Esophagus muscularis mucosa (tissue), 3 donors: ENCODE results near the gene CTSD.

Experiments used
- POLR2A ChIP-seq: fragments of 450-650 bp; IDR thresholded peaks from one replicate; pipeline ENCODE4 v1.6.1; 2017; ENCODE audit warnings: antibody characterized with exemption, moderate library complexity, mild to moderate bottlenecking, low read depth
- TF ChIP-seq, protein P1 (sequence below), 3 experiments: fragments of 200-600 bp in 2 of 3; fragments of 450-650 bp in 1 of 3; sonication (generic) in 2 of 3; IDR thresholded peaks; one replicate each; pipeline ENCODE4 v1.5.1; 2017 to 2019; ENCODE audit warnings: antibody characterized with exemption in 3 of 3, mild to moderate bottlenecking in 2 of 3, moderate library complexity in 1 of 3

DNA sequence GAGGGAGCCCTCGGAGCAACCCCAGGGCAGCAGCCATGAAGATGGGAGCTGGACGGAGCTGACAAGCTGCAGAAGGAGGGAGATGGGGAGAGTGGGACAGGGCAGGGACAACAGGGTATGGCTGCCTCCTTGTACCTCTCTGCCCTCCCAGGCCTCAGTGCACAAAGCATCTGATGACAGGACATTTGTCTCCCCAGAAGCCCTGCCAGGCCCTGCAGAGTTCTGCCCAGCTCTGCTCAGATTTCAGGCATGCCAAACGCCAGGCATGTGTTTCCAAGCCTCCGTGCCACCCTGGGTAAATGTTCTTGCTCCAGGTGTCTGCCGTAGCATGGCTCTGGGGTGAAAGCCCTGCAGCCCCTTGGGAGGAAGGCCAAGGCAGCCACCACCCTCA is 12.2 kb downstream of the CTSD start:
- TF ChIP-seq, protein P1, sequence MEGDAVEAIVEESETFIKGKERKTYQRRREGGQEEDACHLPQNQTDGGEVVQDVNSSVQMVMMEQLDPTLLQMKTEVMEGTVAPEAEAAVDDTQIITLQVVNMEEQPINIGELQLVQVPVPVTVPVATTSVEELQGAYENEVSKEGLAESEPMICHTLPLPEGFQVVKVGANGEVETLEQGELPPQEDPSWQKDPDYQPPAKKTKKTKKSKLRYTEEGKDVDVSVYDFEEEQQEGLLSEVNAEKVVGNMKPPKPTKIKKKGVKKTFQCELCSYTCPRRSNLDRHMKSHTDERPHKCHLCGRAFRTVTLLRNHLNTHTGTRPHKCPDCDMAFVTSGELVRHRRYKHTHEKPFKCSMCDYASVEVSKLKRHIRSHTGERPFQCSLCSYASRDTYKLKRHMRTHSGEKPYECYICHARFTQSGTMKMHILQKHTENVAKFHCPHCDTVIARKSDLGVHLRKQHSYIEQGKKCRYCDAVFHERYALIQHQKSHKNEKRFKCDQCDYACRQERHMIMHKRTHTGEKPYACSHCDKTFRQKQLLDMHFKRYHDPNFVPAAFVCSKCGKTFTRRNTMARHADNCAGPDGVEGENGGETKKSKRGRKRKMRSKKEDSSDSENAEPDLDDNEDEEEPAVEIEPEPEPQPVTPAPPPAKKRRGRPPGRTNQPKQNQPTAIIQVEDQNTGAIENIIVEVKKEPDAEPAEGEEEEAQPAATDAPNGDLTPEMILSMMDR (IDR thresholded peaks at IDR 0.05) = no peak
- TF ChIP-seq POLR2A = no peak
